Liver (tissue), 5 donors: ENCODE measurements around the gene TM9SF4. TPM values are rescaled to one million over a fixed set of nuclear protein-coding genes. Genes with fewer than 3 reads are reported as not detected.

Source experiments
- NR2F2 ChIP-seq: IDR thresholded peaks from 2 replicates; pipeline ENCODE4 v1.6.1; 2016; ENCODE audit warnings: antibody characterized with exemption
- polyA plus RNA-seq, 2 donors: library from polyadenylated mRNA; stranded (reverse) in 1 of 2; unstranded in 1 of 2; fragments of 200-250 nt in 1 of 2; fragments of >200 nt in 1 of 2; fragmentation: Nextera tagmentation in 1 of 2; extraction: Ambion mirVana in 1 of 2; gene quantifications; one replicate each; pipeline versions ENCODE4 v1.2.1 to v1.2.3, GENCODE V29; 2013 to 2015
- total RNA-seq, 2 donors: library from RNA; depleted of rRNA; stranded (reverse); fragments of >200 nt; gene quantifications; one replicate each; pipeline ENCODE4 v1.2.3, GENCODE V29; 2014
- TF ChIP-seq, protein P1 (sequence below): fragments of 150-350 bp; IDR thresholded peaks from 2 replicates; pipeline ENCODE4 v1.5.1; 2017; ENCODE audit warnings: improper control_type of control experiment, low read depth, low read length; ENCODE audit not compliant: missing input control
- donor health status: healthy.
- donor health status: healthy.
- donor health status: healthy.

Gene TM9SF4
- total and polyA plus RNA-seq, 4 donors = 15.9 to 26.2 (median 22.2) TPM

DNA sequence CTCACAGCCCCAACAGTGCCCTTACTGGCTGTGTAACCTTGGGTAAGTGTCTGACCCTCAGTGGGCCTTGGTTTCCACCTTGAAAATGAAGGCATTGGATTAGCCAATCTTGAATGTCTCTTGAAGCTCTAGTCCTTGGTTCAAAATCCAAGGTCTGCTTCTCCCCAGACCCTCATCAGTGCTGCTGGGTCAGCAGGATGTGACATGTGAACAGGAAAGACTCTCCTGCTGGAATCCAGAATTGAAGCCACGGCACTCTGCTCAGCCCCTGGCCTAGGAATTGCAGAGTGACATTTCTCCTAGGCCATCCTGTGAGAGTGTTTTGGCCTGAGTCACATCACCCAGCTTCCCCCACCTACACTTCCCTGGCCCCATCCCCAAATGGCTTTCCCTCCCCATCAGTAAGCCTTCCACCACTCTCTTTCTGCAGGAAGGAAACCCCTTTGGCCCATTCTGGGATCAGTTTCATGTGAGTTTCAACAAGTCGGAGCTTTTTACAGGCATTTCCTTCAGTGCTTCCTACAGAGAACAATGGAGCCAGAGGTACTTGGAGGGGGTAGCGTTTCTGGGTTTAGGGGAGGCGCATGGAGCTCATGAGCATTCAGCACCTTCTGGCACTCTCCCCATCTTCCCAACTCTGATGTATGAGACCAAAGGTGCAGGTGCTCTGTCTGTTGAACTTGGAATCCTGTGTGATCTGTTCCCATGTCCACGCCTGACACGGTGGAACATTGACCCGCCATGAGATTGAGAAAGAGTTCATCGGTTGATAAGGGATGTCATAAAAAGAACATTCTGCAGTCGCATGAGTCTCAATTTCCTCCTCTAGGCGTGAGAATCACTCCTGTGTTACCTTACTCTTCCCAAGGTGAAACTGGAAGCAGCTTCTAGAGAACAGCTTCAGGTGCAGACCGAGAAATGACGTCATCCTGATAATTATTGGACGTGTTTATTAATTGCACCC lies 106.9 kb downstream of the TM9SF4 start (continued):
- TF ChIP-seq, protein P1, sequence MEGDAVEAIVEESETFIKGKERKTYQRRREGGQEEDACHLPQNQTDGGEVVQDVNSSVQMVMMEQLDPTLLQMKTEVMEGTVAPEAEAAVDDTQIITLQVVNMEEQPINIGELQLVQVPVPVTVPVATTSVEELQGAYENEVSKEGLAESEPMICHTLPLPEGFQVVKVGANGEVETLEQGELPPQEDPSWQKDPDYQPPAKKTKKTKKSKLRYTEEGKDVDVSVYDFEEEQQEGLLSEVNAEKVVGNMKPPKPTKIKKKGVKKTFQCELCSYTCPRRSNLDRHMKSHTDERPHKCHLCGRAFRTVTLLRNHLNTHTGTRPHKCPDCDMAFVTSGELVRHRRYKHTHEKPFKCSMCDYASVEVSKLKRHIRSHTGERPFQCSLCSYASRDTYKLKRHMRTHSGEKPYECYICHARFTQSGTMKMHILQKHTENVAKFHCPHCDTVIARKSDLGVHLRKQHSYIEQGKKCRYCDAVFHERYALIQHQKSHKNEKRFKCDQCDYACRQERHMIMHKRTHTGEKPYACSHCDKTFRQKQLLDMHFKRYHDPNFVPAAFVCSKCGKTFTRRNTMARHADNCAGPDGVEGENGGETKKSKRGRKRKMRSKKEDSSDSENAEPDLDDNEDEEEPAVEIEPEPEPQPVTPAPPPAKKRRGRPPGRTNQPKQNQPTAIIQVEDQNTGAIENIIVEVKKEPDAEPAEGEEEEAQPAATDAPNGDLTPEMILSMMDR = peak; percentile 4
- peak; percentile 66 for TF ChIP-seq NR2F2

Other genes with a start within 250 kb of the TM9SF4 start
- gene DUSP15, start 239.2 kb upstream of the TM9SF4 start, total RNA-seq = under 1 TPM; 0.42 to 0.61 TPM
- under 1 TPM in 1 of 2 donors, not detected in 1; 0.35 TPM for gene DUSP15, start 239.2 kb upstream of the TM9SF4 start, polyA plus RNA-seq
- gene TTLL9, start 239.1 kb upstream of the TM9SF4 start, total RNA-seq = under 1 TPM in 1 of 2 donors, not detected in 1; 0.08 TPM
- gene TTLL9, start 239.1 kb upstream of the TM9SF4 start, polyA plus RNA-seq = under 1 TPM in 1 of 2 donors, not detected in 1; 0.06 TPM
- gene PDRG1, start 157.7 kb upstream of the TM9SF4 start, total RNA-seq = 1 to 10 TPM; 2.2 to 3.4 TPM
- 1 to 10 TPM; 3.8 to 8.0 TPM for gene PDRG1, start 157.7 kb upstream of the TM9SF4 start, polyA plus RNA-seq
- gene XKR7, start 141.6 kb upstream of the TM9SF4 start, total RNA-seq = under 1 TPM; under 0.01 to 0.05 TPM
- gene XKR7, start 141.6 kb upstream of the TM9SF4 start, polyA plus RNA-seq = not detected
- 1 to 10 TPM; 1.3 to 2.1 TPM for gene CCM2L, start 99.3 kb upstream of the TM9SF4 start, total RNA-seq
- 1 to 10 TPM in 1 of 2 donors, under 1 TPM in 1; 0.31 to 1.2 TPM for gene CCM2L, start 99.3 kb upstream of the TM9SF4 start, polyA plus RNA-seq
- 10 to 100 TPM; 12.8 to 20.6 TPM for gene HCK, start 57.5 kb upstream of the TM9SF4 start, total RNA-seq
- 1 to 10 TPM; 1.8 to 7.7 TPM for gene HCK, start 57.5 kb upstream of the TM9SF4 start, polyA plus RNA-seq
- 1 to 10 TPM; 1.8 to 7.2 TPM for gene PLAGL2, start 98.0 kb downstream of the TM9SF4 start, total RNA-seq
- 1 to 10 TPM; 1.3 to 1.5 TPM for gene PLAGL2, start 98.0 kb downstream of the TM9SF4 start, polyA plus RNA-seq
- 10 to 100 TPM; 25.7 to 43.3 TPM for gene POFUT1, start 98.2 kb downstream of the TM9SF4 start, total RNA-seq
- gene POFUT1, start 98.2 kb downstream of the TM9SF4 start, polyA plus RNA-seq = 10 to 100 TPM; 14.6 to 23.8 TPM
- 10 to 100 TPM in 1 of 2 donors, 1 to 10 TPM in 1; 8.3 to 24.2 TPM for gene KIF3B, start 167.9 kb downstream of the TM9SF4 start, total RNA-seq
- 10 to 100 TPM in 1 of 2 donors, 1 to 10 TPM in 1; 8.6 to 17.2 TPM for gene KIF3B, start 167.9 kb downstream of the TM9SF4 start, polyA plus RNA-seq
- 10 to 100 TPM; 31.2 to 61.3 TPM for gene ASXL1, start 248.6 kb downstream of the TM9SF4 start, total RNA-seq
- 10 to 100 TPM; 13.4 to 17.8 TPM for gene ASXL1, start 248.6 kb downstream of the TM9SF4 start, polyA plus RNA-seq